ENCODE measurements around the gene COQ10A. TPM values are rescaled to one million over a fixed set of nuclear protein-coding genes. Genes with fewer than 3 reads are reported as not detected.

Gene COQ10A
- total and polyA plus RNA-seq, 9 of the 15 experiments (the other 6 are each of a cell fraction or from before 2014, with no cell fraction given): 3.1 to 26.4 (median 12.7) TPM

DNA sequence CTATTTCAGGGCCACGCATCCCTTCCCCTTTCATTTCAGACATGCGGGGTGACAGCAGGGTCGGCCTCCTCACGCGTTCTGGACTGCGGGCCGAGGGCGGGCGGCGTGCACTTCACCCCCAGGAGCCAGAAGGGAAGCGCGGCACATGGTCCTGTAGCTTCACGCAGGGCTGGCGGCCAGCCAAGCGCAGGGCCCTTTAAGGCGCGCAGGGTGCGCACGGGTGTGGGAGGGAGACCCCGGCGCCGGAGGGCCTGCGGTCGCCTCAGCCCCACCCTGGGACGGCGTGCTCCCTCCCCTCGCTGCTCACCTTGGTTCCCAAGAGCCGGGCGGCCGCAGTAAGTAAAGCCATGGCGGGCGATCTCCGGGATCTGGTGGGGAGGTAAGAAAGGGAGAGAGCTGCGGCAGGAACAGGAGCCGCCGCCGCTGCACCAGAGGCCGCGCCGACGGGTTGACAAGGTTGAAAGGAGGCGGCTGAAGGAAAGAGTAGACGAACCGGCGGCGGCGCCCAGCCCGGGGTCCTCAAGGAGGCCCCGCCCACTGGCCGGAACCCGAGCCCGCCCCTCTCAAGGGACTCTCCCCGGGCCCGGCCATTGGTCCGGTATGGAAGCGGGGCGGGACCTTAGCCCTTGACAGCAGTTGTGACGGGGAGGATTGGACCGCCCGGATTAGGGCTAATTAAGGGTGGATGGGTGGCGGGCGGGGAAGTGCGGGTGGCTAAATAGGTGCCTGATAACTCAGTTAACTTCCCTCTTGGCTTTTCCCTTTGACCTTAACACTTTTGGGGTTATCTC is 33.3 kb downstream of the COQ10A start, which contains the start of gene CS (continued):
- TF ChIP-seq ZNF77 (CRISPR knock-in tag; IDR thresholded peaks at IDR 0.05) (no peak), ZNF324 (CRISPR knock-in tag; IDR thresholded peaks at IDR 0.05) (no peak), CC2D1A (IDR thresholded peaks at IDR 0.05) (no peak), BRD4 (IDR thresholded peaks at IDR 0.05) (no peak), FOXJ3 (CRISPR knock-in tag; IDR thresholded peaks at IDR 0.05) (no peak), E2F3 (CRISPR knock-in tag; IDR thresholded peaks at IDR 0.05) (no peak), PRDM10 (IDR thresholded peaks at IDR 0.05; ENCODE audit: partially characterized antibody) (peak; percentile 35), ZNF766 (CRISPR knock-in tag; conservative IDR thresholded peaks at IDR 0.05) (no peak), ZNF76 (CRISPR knock-in tag; IDR thresholded peaks at IDR 0.05; ENCODE audit: borderline replicate concordance) (no peak), ETV1 (tag; conservative IDR thresholded peaks at IDR 0.05; ENCODE audit: low read depth) (no peak), KLF6 (CRISPR knock-in tag; IDR thresholded peaks at IDR 0.05; ENCODE audit: borderline replicate concordance) (peak; percentile 54; the same call in 1 of the 2 replicates), CLOCK (CRISPR knock-in tag; IDR thresholded peaks at IDR 0.05; ENCODE audit: borderline replicate concordance) (no peak), ZFPM2 (CRISPR knock-in tag; IDR thresholded peaks at IDR 0.05) (no peak), TBP (optimal IDR thresholded peaks at IDR 0.05; ENCODE audit: low read depth, low read length) (peak; percentile 78), BACH1 (tag; IDR thresholded peaks at IDR 0.05) (no peak), MEIS2 (IDR thresholded peaks at IDR 0.05; ENCODE audit: partially characterized antibody) (peak; percentile 74), SIX5 (IDR thresholded peaks at IDR 0.05; ENCODE audit: borderline replicate concordance in 1 of 2, insufficient read depth in 1 of 2, low read depth in 1 of 2, low read length in 2 of 2) (no peak), MAFF (IDR thresholded peaks at IDR 0.05; ENCODE audit: low read length) (no peak)
- TF ChIP-seq, protein P1, sequence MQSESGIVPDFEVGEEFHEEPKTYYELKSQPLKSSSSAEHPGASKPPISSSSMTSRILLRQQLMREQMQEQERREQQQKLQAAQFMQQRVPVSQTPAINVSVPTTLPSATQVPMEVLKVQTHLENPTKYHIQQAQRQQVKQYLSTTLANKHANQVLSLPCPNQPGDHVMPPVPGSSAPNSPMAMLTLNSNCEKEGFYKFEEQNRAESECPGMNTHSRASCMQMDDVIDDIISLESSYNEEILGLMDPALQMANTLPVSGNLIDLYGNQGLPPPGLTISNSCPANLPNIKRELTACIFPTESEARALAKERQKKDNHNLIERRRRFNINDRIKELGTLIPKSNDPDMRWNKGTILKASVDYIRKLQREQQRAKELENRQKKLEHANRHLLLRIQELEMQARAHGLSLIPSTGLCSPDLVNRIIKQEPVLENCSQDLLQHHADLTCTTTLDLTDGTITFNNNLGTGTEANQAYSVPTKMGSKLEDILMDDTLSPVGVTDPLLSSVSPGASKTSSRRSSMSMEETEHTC (IDR thresholded peaks at IDR 0.05): no peak

All from K562 (cell line).